H1 (cell line): ENCODE results near the gene FNDC3A. TPM values are rescaled to one million over a fixed set of nuclear protein-coding genes. Genes with fewer than 3 reads are reported as not detected.

Source experiments
- CTCF ChIA-PET: fragments of 300-600 bp; sonication (Branson Sonifier 250); formaldehyde crosslinking; loops from one replicate; lab custom pipeline; 2021; ENCODE audit not compliant: partially characterized antibody; lab: Charles Lee
- POLR2A ChIA-PET: fragments of 300-600 bp; sonication (Branson Sonifier 250); formaldehyde crosslinking; loops from one replicate; lab custom pipeline; 2021; ENCODE audit warnings: inconsistent platforms; ENCODE audit not compliant: partially characterized antibody; lab: Charles Lee
- DNase-seq, 2 experiments: peaks; one replicate each; pipeline versions ENCODE4 v3.0.0 to v3.0.0-alpha.2; 2010 to 2022; ENCODE audit warnings: low spot score in 2 of 2, low read depth in 1 of 2, mixed read lengths in 1 of 2
- FAIRE-seq: peaks from 2 replicates; lab custom pipeline; 2011; peaks lifted over from hg19 to GRCh38; lab: Jason Lieb, UNC
- H2AFZ ChIP-seq: 2 replicates; pipeline ENCODE4 v1.8.1; 2012; ENCODE audit warnings: low read length, inconsistent platforms
- H2AK5ac ChIP-seq: 2 replicates; pipeline ENCODE4 v1.6.1; 2013; ENCODE audit warnings: low read depth, low read length
- H2BK120ac ChIP-seq: replicated peaks from 2 replicates; pipeline ENCODE3; 2013; ENCODE audit warnings: low read depth, low read length, inconsistent platforms
- H2BK12ac ChIP-seq: 2 replicates; pipeline ENCODE4 v1.6.1; 2013; ENCODE audit warnings: low read depth, low read length
- H2BK15ac ChIP-seq: 2 replicates; pipeline ENCODE4 v1.6.1; 2013; ENCODE audit warnings: low read length
- H2BK20ac ChIP-seq: 2 replicates; pipeline ENCODE4 v1.6.1; 2013; ENCODE audit warnings: low read length
- H2BK5ac ChIP-seq: 2 replicates; pipeline ENCODE4 v1.6.1; 2013; ENCODE audit warnings: low read depth, low read length
- H3K14ac ChIP-seq: 2 replicates; pipeline ENCODE4 v1.6.1; 2013; ENCODE audit warnings: inconsistent platforms; ENCODE audit not compliant: insufficient read length
- H3K18ac ChIP-seq: 2 replicates; pipeline ENCODE4 v1.6.1; 2013; ENCODE audit warnings: low read length; ENCODE audit errors: extremely low read depth
- H3K23ac ChIP-seq: 2 replicates; pipeline ENCODE4 v1.6.1; 2013; ENCODE audit warnings: inconsistent platforms; ENCODE audit not compliant: insufficient read length
- H3K23me2 ChIP-seq: 2 replicates; pipeline ENCODE4 v1.6.1; 2013; ENCODE audit warnings: low read depth, low read length
- H3K27ac ChIP-seq: 2 replicates; pipeline ENCODE4 v1.6.1; 2011; ENCODE audit warnings: low read depth, low read length, inconsistent platforms
- H3K27me3 ChIP-seq, 4 experiments: replicated peaks in 1 of 4; 1 replicate in 1 of 4; 2 replicates in 3 of 4; pipeline versions ENCODE4 v1.6.1 to v1.8.1; 2011 to 2013; ENCODE audit warnings: low read length in 3 of 4, mild to moderate bottlenecking in 3 of 4, inconsistent platforms in 2 of 4, mixed read lengths in 2 of 4, moderate library complexity in 1 of 4; ENCODE audit not compliant: control insufficient read depth in 3 of 4, insufficient read depth in 3 of 4; ENCODE audit errors: extremely low read depth in 1 of 4
- H3K36me3 ChIP-seq, 4 experiments: 2 replicates each; pipeline versions ENCODE4 v1.6.1 to v1.8.1; 2011 to 2013; ENCODE audit warnings: mild to moderate bottlenecking in 4 of 4, low read length in 3 of 4, moderate library complexity in 2 of 4, control low read depth in 1 of 4, inconsistent platforms in 1 of 4; ENCODE audit not compliant: insufficient read depth in 4 of 4, control insufficient read depth in 2 of 4
- H3K4ac ChIP-seq: replicated peaks from 2 replicates; pipeline ENCODE3; 2013; ENCODE audit warnings: low read length, low read depth, mixed read lengths, inconsistent platforms; ENCODE audit not compliant: insufficient read length
- H3K4me1 ChIP-seq, 4 experiments: replicated peaks in 1 of 4; 1 replicate in 1 of 4; 2 replicates in 3 of 4; pipeline versions ENCODE4 v1.6.1 to v1.8.1; 2011 to 2013; ENCODE audit warnings: low read length in 3 of 4, inconsistent platforms in 2 of 4, mixed read lengths in 1 of 4; ENCODE audit not compliant: insufficient read depth in 4 of 4, control insufficient read depth in 3 of 4
- H3K4me2 ChIP-seq, 2 experiments: 2 replicates each; pipeline versions ENCODE4 v1.6.1 to v1.8.1; 2011 to 2013; ENCODE audit warnings: low read depth in 2 of 2, low read length in 2 of 2, control low read depth in 1 of 2, inconsistent platforms in 1 of 2, mild to moderate bottlenecking in 1 of 2; ENCODE audit not compliant: insufficient read depth in 1 of 2
- H3K4me3 ChIP-seq, 4 experiments: fragments of 200-600, 300-600 bp in 1 of 4; sonication (generic), shearing (Covaris generic), sonication (Bioruptor Twin) in 1 of 4; 2 replicates each; pipeline versions ENCODE4 v1.5.1 to v1.8.1; 2011 to 2016; ENCODE audit warnings: low read length in 4 of 4, low read depth in 3 of 4, control low read depth in 2 of 4, inconsistent platforms in 2 of 4, mild to moderate bottlenecking in 2 of 4, mixed read lengths in 1 of 4, moderate library complexity in 1 of 4; ENCODE audit not compliant: insufficient read depth in 2 of 4; ENCODE audit errors: extremely low read depth in 1 of 4
- H3K56ac ChIP-seq: replicated peaks from 2 replicates; pipeline ENCODE3; 2013; ENCODE audit warnings: low read depth, mild to moderate bottlenecking, mixed read lengths, low read length, inconsistent platforms; ENCODE audit not compliant: insufficient read length
- H3K79me1 ChIP-seq: 2 replicates; pipeline ENCODE4 v1.6.1; 2013; ENCODE audit warnings: low read depth, low read length, control low read depth
- H3K79me2 ChIP-seq, 2 experiments: 2 replicates each; pipeline versions ENCODE4 v1.6.1 to v1.8.1; 2012 to 2013; ENCODE audit warnings: low read length in 2 of 2, mild to moderate bottlenecking in 2 of 2, inconsistent platforms in 1 of 2; ENCODE audit not compliant: insufficient read depth in 2 of 2, control insufficient read depth in 1 of 2
- H3K9ac ChIP-seq, 4 experiments: replicated peaks in 1 of 4; 1 replicate in 1 of 4; 2 replicates in 3 of 4; pipeline versions ENCODE4 v1.6.1 to v1.8.1; 2011 to 2013; ENCODE audit warnings: low read depth in 3 of 4, low read length in 3 of 4, control low read depth in 2 of 4, mild to moderate bottlenecking in 2 of 4, moderate library complexity in 2 of 4, inconsistent platforms in 1 of 4; ENCODE audit errors: extremely low read depth in 1 of 4
- H3K9me3 ChIP-seq, 2 experiments: 2 replicates each; pipeline versions ENCODE4 v1.6.1 to v1.8.1; 2012 to 2013; ENCODE audit warnings: mild to moderate bottlenecking in 2 of 2, moderate library complexity in 2 of 2, control low read depth in 1 of 2, inconsistent platforms in 1 of 2, low read depth in 1 of 2, low read length in 1 of 2, mixed read lengths in 1 of 2; ENCODE audit not compliant: insufficient read depth in 2 of 2
- H4K20me1 ChIP-seq, 2 experiments: replicated peaks in 1 of 2; 2 replicates each; pipeline versions ENCODE3 to v1.8.1; 2011 to 2013; ENCODE audit warnings: inconsistent platforms in 2 of 2, low read length in 2 of 2, mild to moderate bottlenecking in 1 of 2; ENCODE audit not compliant: insufficient read depth in 2 of 2, control insufficient read depth in 1 of 2
- H4K5ac ChIP-seq: 2 replicates; pipeline ENCODE4 v1.6.1; 2013; ENCODE audit warnings: low read length, low read depth, mixed read lengths, inconsistent platforms; ENCODE audit not compliant: insufficient read length
- H4K8ac ChIP-seq: 2 replicates; pipeline ENCODE4 v1.8.0; 2013; ENCODE audit warnings: mild to moderate bottlenecking, moderate library complexity, low read length, inconsistent platforms; ENCODE audit not compliant: insufficient read depth; ENCODE audit errors: extremely low read depth
- H4K91ac ChIP-seq: replicated peaks from 2 replicates; pipeline ENCODE3; 2013; ENCODE audit warnings: low read length, mixed read lengths, inconsistent platforms; ENCODE audit not compliant: insufficient read length
- HDAC2 ChIP-seq, 2 experiments: fragments of 300-600 bp in 1 of 2; sonication (generic) in 1 of 2; IDR thresholded peaks; 2 replicates each; pipeline ENCODE4 v1.6.1; 2011 to 2012; ENCODE audit warnings: low read depth in 2 of 2, low read length in 2 of 2, mild to moderate bottlenecking in 2 of 2, moderate library complexity in 2 of 2, borderline replicate concordance in 1 of 2, inconsistent platforms in 1 of 2
- POLR2AphosphoS5 ChIP-seq: IDR thresholded peaks from 2 replicates; pipeline ENCODE4 v1.6.1; 2011; ENCODE audit warnings: low read depth, low read length
- WGBS, 2 experiments: shearing (Covaris generic) in 1 of 2; methylation state at CpG; one replicate each; pipeline versions ENCODE4 v1.1.6 to v1.1.7; 2013 to 2015; ENCODE audit warnings: low lambda C conversion rate in 2 of 2, mixed read lengths in 2 of 2, inconsistent platforms in 1 of 2, low coverage in 1 of 2, missing lambda C conversion rate in 1 of 2; ENCODE audit not compliant: insufficient replicate concordance in 2 of 2, insufficient coverage in 1 of 2, insufficient read length in 1 of 2; ENCODE audit errors: extremely low coverage in 1 of 2, missing lambda C conversion rate in 1 of 2; 5-methylcytosine and 5-hydroxymethylcytosine counted together
- polyA plus RNA-seq, 7 experiments: library from polyadenylated mRNA; depleted of rRNA in 3 of 7; stranded (reverse) in 5 of 7; unstranded in 2 of 7; fragments of >200 nt in 5 of 7; fragments of 200-250 nt in 2 of 7; gene quantifications; 1 replicate in 5 of 7; 2 replicates in 1 of 7; 4 replicates in 1 of 7; pipeline versions ENCODE4 v1.2.1 to v1.2.3, GENCODE V29; 2011 to 2013; ENCODE audit warnings: missing spikeins in 2 of 7, mixed read lengths in 2 of 7
- total RNA-seq: library from RNA; stranded (reverse); fragmentation: NEBNext Ultra II Directional; extraction: Animal tissue kit (Norgen Biotek cat#: 25700); gene quantifications from 2 replicates; pipeline ENCODE4 v1.2.1, GENCODE V29; 2021

FNDC3A gene
- total and polyA plus RNA-seq, 2 of the 8 experiments (the other 6 are each of a cell fraction or from before 2014, with no cell fraction given) = 14.6 to 26.0 TPM

- no peaks in the 10 kb centered on the region for H4K20me1 ChIP-seq
- TF ChIP-seq POLR2AphosphoS5 (no peak), HDAC2 (IDR thresholded peaks at IDR 0.05; ENCODE audit: borderline replicate concordance in 1 of 2, low read depth in 2 of 2, low read length in 2 of 2) (no peak)
- H2BK12ac ChIP-seq = no peak overlapping the region
These were observed 6.0 kb upstream of the FNDC3A start for GRCh38 chr13:48969685-48970084.

More at GRCh38 chr13:48969685-48970084, 6.0 kb upstream of the FNDC3A start:
- no peaks in the 10 kb centered on the region; a peak in 1 of 7 replicates for H3K4me1 ChIP-seq
- POLR2A ChIA-PET = no interaction called here
- no peak overlapping the region for H3K4ac ChIP-seq
- H3K9ac ChIP-seq = no peak overlapping the region
- no peak overlapping the region for H3K27ac ChIP-seq
- no peak overlapping the region for H3K14ac ChIP-seq
- no peaks in the 10 kb centered on the region for H3K36me3 ChIP-seq
- no peak overlapping the region for H4K8ac ChIP-seq
- no peaks in the 10 kb centered on the region for H3K79me1 ChIP-seq
- no peak overlapping the region for H2AFZ ChIP-seq
- no peaks in the 10 kb centered on the region for H3K79me2 ChIP-seq
- H3K4me2 ChIP-seq = no peak overlapping the region
- no peak overlapping the region for H3K56ac ChIP-seq
- no peak overlapping the region for H2AK5ac ChIP-seq
- no peak overlapping the region for H2BK120ac ChIP-seq
- H4K91ac ChIP-seq = no peak overlapping the region
- H2BK15ac ChIP-seq = no peak overlapping the region
- FAIRE-seq (no peak), DNase-seq (no peak)
- no peak overlapping the region for H3K23ac ChIP-seq
- CTCF ChIA-PET = interaction anchor here (1.4 kb wide), 1 partner anchor 11 kb away, joined by 3 read pairs; no protein-coding TSS in a partner anchor
- no peak overlapping the region for H2BK20ac ChIP-seq
- no peaks in the 10 kb centered on the region for H3K23me2 ChIP-seq
- no peak overlapping the region for H3K18ac ChIP-seq
- no peak overlapping the region for H4K5ac ChIP-seq
- no peak overlapping the region for H3K4me3 ChIP-seq
- no peaks in the 10 kb centered on the region; a peak in 1 of 7 replicates for H3K27me3 ChIP-seq
- peaks cover 0 to 7% of the 10 kb centered on the region in 2 experiments; a peak in 1 of 4 replicates for H3K9me3 ChIP-seq
- WGBS, 2 experiments = 93% methylated on average over 1 of the region's 1 CpG; no CpG with 5 or more reads in 1 of the 2 experiments
- H2BK5ac ChIP-seq = no peak overlapping the region
